HEK293 (cell line): ENCODE results near the gene AFF3.

ENCODE experiments used
- CTCF ChIA-PET: fragments of 350-600 bp; formaldehyde crosslinking; extraction: SDS; loops from one replicate; lab custom pipeline; 2021; ENCODE audit warnings: antibody characterized with exemption; lab: Yijun Ruan, JAX
- POLR2A ChIA-PET: fragments of 300-600 bp; formaldehyde crosslinking; extraction: SDS; loops from one replicate; lab custom pipeline; 2020; ENCODE audit warnings: antibody characterized with exemption, inconsistent platforms; lab: Yijun Ruan, JAX
- H3K27ac ChIP-seq: fragments of 200-500 bp; sonication (Bioruptor generic); 2 replicates; pipeline ENCODE4 v1.5.1; 2014; ENCODE audit warnings: low read depth, low read length, control low read depth, inconsistent platforms; ENCODE audit errors: extremely low read depth
- H3K36me3 ChIP-seq, 2 experiments: fragments of 200-500 bp in 1 of 2; sonication (Bioruptor generic) in 1 of 2; 1 replicate in 1 of 2; 2 replicates in 1 of 2; pipeline ENCODE4 v1.5.1; 2014 to 2017; ENCODE audit warnings: inconsistent platforms in 2 of 2, low read length in 2 of 2; ENCODE audit not compliant: control insufficient read depth in 2 of 2, insufficient read depth in 1 of 2
- H3K4me1 ChIP-seq: fragments of 200-500 bp; sonication (Bioruptor generic); 2 replicates; pipeline ENCODE4 v1.5.1; 2014; ENCODE audit warnings: mild to moderate bottlenecking, low read length, inconsistent platforms; ENCODE audit not compliant: control insufficient read depth, insufficient read depth
- H3K4me3 ChIP-seq: 2 replicates; pipeline ENCODE4 v1.5.1; 2011; ENCODE audit warnings: low read depth, mild to moderate bottlenecking, control low read depth, low read length, moderate library complexity
- H3K9me3 ChIP-seq: fragments of 200-500 bp; sonication (Bioruptor generic); 2 replicates; pipeline ENCODE4 v1.5.1; 2014; ENCODE audit warnings: low read depth, low read length, inconsistent platforms; ENCODE audit not compliant: control insufficient read depth, insufficient read depth
- BCL11B ChIP-seq: fragments of 450-650 bp; formaldehyde crosslinking; IDR thresholded peaks from 2 replicates; pipeline ENCODE4 v1.5.1; 2016; ENCODE audit warnings: low read depth, missing biosample characterization, missing genetic modification characterization
- HOXA7 ChIP-seq: sonication (generic); formaldehyde crosslinking; IDR thresholded peaks from 2 replicates; pipeline ENCODE4 v1.8.1; 2022; ENCODE audit warnings: missing genetic modification reagents, borderline replicate concordance
- INSM2 ChIP-seq: fragments of 450-650 bp; formaldehyde crosslinking; IDR thresholded peaks from 2 replicates; pipeline ENCODE4 v1.5.1; 2016; ENCODE audit warnings: missing biosample characterization, missing genetic modification characterization
- PBX3 ChIP-seq: sonication (generic); formaldehyde crosslinking; IDR thresholded peaks from 2 replicates; pipeline ENCODE4 v1.8.1; 2022; ENCODE audit warnings: mild to moderate bottlenecking, moderate library complexity, missing genetic modification reagents
- RBAK ChIP-seq: fragments of 450-650 bp; formaldehyde crosslinking; IDR thresholded peaks from 2 replicates; pipeline ENCODE4 v1.5.1; 2016; ENCODE audit warnings: missing biosample characterization, missing genetic modification characterization
- REST ChIP-seq: fragments of 450-650 bp; formaldehyde crosslinking; IDR thresholded peaks from 2 replicates; pipeline ENCODE4 v1.5.1; 2016; ENCODE audit warnings: missing biosample characterization, missing genetic modification characterization
- SALL2 ChIP-seq: fragments of 450-650 bp; formaldehyde crosslinking; IDR thresholded peaks from 2 replicates; pipeline ENCODE4 v1.5.0; 2017; ENCODE audit warnings: missing biosample characterization, mild to moderate bottlenecking, missing genetic modification characterization, borderline replicate concordance
- TRIM28 ChIP-seq: IDR thresholded peaks from 2 replicates; pipeline ENCODE4 v1.6.1; 2011; ENCODE audit warnings: low read length, control low read depth, borderline replicate concordance
- ZBTB44 ChIP-seq: fragments of 450-650 bp; IDR thresholded peaks from 2 replicates; pipeline ENCODE4 v1.5.1; 2018; ENCODE audit warnings: missing biosample characterization, mild to moderate bottlenecking, missing genetic modification characterization
- ZBTB49 ChIP-seq: fragments of 450-650 bp; formaldehyde crosslinking; IDR thresholded peaks from 2 replicates; pipeline ENCODE4 v1.5.1; 2016; ENCODE audit warnings: missing biosample characterization, missing genetic modification characterization, low read depth
- ZEB2 ChIP-seq: fragments of 450-650 bp; formaldehyde crosslinking; IDR thresholded peaks from 2 replicates; pipeline ENCODE4 v1.5.1; 2016; ENCODE audit warnings: missing biosample characterization, missing genetic modification characterization
- ZFHX2 ChIP-seq: fragments of 450-650 bp; formaldehyde crosslinking; conservative IDR thresholded peaks from 2 replicates; pipeline ENCODE4 v1.5.1; 2016; ENCODE audit warnings: missing biosample characterization, missing genetic modification characterization
- ZIC2 ChIP-seq: fragments of 450-650 bp; formaldehyde crosslinking; IDR thresholded peaks from 2 replicates; pipeline ENCODE4 v1.5.1; 2016; ENCODE audit warnings: missing biosample characterization, missing genetic modification characterization
- ZNF2 ChIP-seq: fragments of 450-650 bp; formaldehyde crosslinking; IDR thresholded peaks from 2 replicates; pipeline ENCODE4 v1.5.1; 2016; ENCODE audit warnings: missing biosample characterization, missing genetic modification characterization
- ZNF24 ChIP-seq: fragments of 450-650 bp; formaldehyde crosslinking; IDR thresholded peaks from 2 replicates; pipeline ENCODE4 v1.5.1; 2016; ENCODE audit warnings: missing biosample characterization, missing genetic modification characterization
- ZNF280C ChIP-seq: fragments of 450-650 bp; formaldehyde crosslinking; IDR thresholded peaks from 2 replicates; pipeline ENCODE4 v1.5.1; 2016; ENCODE audit warnings: missing biosample characterization, missing genetic modification characterization
- ZNF341 ChIP-seq: fragments of 450-650 bp; formaldehyde crosslinking; IDR thresholded peaks from 2 replicates; pipeline ENCODE4; 2016; ENCODE audit warnings: low read depth, missing biosample characterization, missing genetic modification characterization
- ZNF366 ChIP-seq: fragments of 450-650 bp; formaldehyde crosslinking; conservative IDR thresholded peaks from 2 replicates; pipeline ENCODE4 v1.5.1; 2016; ENCODE audit warnings: missing biosample characterization, missing genetic modification characterization
- ZNF394 ChIP-seq: fragments of 450-650 bp; formaldehyde crosslinking; IDR thresholded peaks from 2 replicates; pipeline ENCODE4 v1.5.1; 2016; ENCODE audit warnings: missing biosample characterization, missing genetic modification characterization, mild to moderate bottlenecking, moderate library complexity, borderline replicate concordance
- ZNF404 ChIP-seq: fragments of 450-650 bp; formaldehyde crosslinking; IDR thresholded peaks from 2 replicates; pipeline ENCODE4 v1.5.1; 2017; ENCODE audit warnings: missing biosample characterization, missing genetic modification characterization
- ZNF416 ChIP-seq: fragments of 450-650 bp; formaldehyde crosslinking; IDR thresholded peaks from 2 replicates; pipeline ENCODE4 v1.5.1; 2016; ENCODE audit warnings: missing biosample characterization, missing genetic modification characterization
- ZNF423 ChIP-seq: fragments of 450-650 bp; formaldehyde crosslinking; IDR thresholded peaks from 2 replicates; pipeline ENCODE4 v1.5.1; 2016; ENCODE audit warnings: missing biosample characterization, missing genetic modification characterization
- ZNF548 ChIP-seq: fragments of 450-650 bp; formaldehyde crosslinking; IDR thresholded peaks from 2 replicates; pipeline ENCODE4 v1.5.1; 2016; ENCODE audit warnings: missing biosample characterization, missing genetic modification characterization
- ZNF549 ChIP-seq: fragments of 450-650 bp; IDR thresholded peaks from 2 replicates; pipeline ENCODE4 v1.5.1; 2018; ENCODE audit warnings: missing biosample characterization, missing genetic modification characterization, mild to moderate bottlenecking, inconsistent platforms, moderate library complexity
- ZNF555 ChIP-seq: fragments of 450-650 bp; formaldehyde crosslinking; conservative IDR thresholded peaks from 2 replicates; pipeline ENCODE4 v1.5.1; 2017; ENCODE audit warnings: missing biosample characterization, mild to moderate bottlenecking, missing genetic modification characterization, inconsistent platforms
- ZNF701 ChIP-seq: fragments of 450-650 bp; formaldehyde crosslinking; IDR thresholded peaks from 2 replicates; pipeline ENCODE4 v1.5.1; 2016; ENCODE audit warnings: missing biosample characterization, missing genetic modification characterization
- ZNF707 ChIP-seq: fragments of 450-650 bp; formaldehyde crosslinking; IDR thresholded peaks from 2 replicates; pipeline ENCODE4 v1.5.1; 2016; ENCODE audit warnings: missing biosample characterization, missing genetic modification characterization
- ZNF768 ChIP-seq: fragments of 450-650 bp; formaldehyde crosslinking; IDR thresholded peaks from 2 replicates; pipeline ENCODE4 v1.5.1; 2018; ENCODE audit warnings: missing biosample characterization, mild to moderate bottlenecking, missing genetic modification characterization

AFF3 gene

GRCh38 chr2:100106460-100106859, 35.9 kb downstream of the AFF3 start:
- CTCF ChIA-PET = no interaction called here
- no peak overlapping the region for H3K4me3 ChIP-seq
- TF ChIP-seq ZNF548 (tag by site-specific recombination) (no peak), ZNF280C (tag by site-specific recombination) (no peak), ZNF423 (tag by site-specific recombination) (no peak), ZBTB49 (tag by site-specific recombination) (no peak), ZNF549 (tag by site-specific recombination) (no peak), ZNF555 (tag by site-specific recombination) (no peak), ZFHX2 (tag by site-specific recombination) (peak; percentile 47; the same call in 1 of the 2 replicates), ZNF701 (tag by site-specific recombination) (no peak), PBX3 (CRISPR knock-in tag) (no peak), ZNF394 (tag by site-specific recombination) (no peak), ZNF707 (tag by site-specific recombination) (no peak), TRIM28 (peak; percentile 27; the same call in 1 of the 2 replicates), ZNF24 (tag by site-specific recombination) (no peak), ZNF768 (tag by site-specific recombination) (no peak), ZNF416 (tag by site-specific recombination) (no peak), ZNF2 (tag by site-specific recombination) (no peak), ZNF366 (tag by site-specific recombination) (no peak), REST (tag by site-specific recombination) (no peak), SALL2 (no peak), ZNF341 (tag by site-specific recombination) (peak; percentile 94), ZIC2 (peak; percentile 54), BCL11B (no peak), ZBTB44 (no peak), RBAK (tag by site-specific recombination) (no peak), ZEB2 (tag by site-specific recombination) (no peak), HOXA7 (CRISPR knock-in tag) (no peak), ZNF404 (tag by site-specific recombination) (no peak), INSM2 (no peak)

More at GRCh38 chr2:100106460-100106859, 35.9 kb downstream of the AFF3 start:
- Histone ChIP-seq H3K36me3 (no peaks in the 10 kb centered on the region), H3K4me1 (peaks cover 18% of the 10 kb centered on the region), H3K27ac (peak overlapping the region; percentile 85), H3K9me3 (no peaks in the 10 kb centered on the region)
- POLR2A ChIA-PET = no interaction called here
